Karpas-422 (cell line): Measurements from ENCODE around the gene NOL4L. TPM values are rescaled to one million over a fixed set of nuclear protein-coding genes. Genes with fewer than 3 reads are reported as not detected.
"Not testable (repeated sequence)": the region's sequence is repeated elsewhere in the genome, so short reads cannot be mapped to it uniquely, and the experiment has no call there.

ENCODE experiments used
- DNase-seq: peaks from one replicate; pipeline ENCODE4 v3.0.0-alpha.2; 2015
- H2AFZ ChIP-seq: fragments of 200-600 bp; sonication (generic); 2 replicates; pipeline ENCODE4 v1.6.1; 2014; ENCODE audit warnings: antibody characterized with exemption, low read length, mixed read lengths
- H3K27ac ChIP-seq: fragments of 200-600 bp; sonication (generic); 2 replicates; pipeline ENCODE4 v1.5.1; 2014; ENCODE audit warnings: mild to moderate bottlenecking, low read length, moderate library complexity
- H3K27me3 ChIP-seq: fragments of 200-600 bp; sonication (generic); 2 replicates; pipeline ENCODE4 v1.6.1; 2014; ENCODE audit warnings: low read length, mixed read lengths
- H3K36me3 ChIP-seq: fragments of 200-600 bp; sonication (generic); 2 replicates; pipeline ENCODE4 v1.6.1; 2014; ENCODE audit warnings: low read length, mixed read lengths; ENCODE audit not compliant: insufficient read depth
- H3K4me1 ChIP-seq: fragments of 200-600 bp; sonication (generic); 2 replicates; pipeline ENCODE4 v1.6.1; 2014; ENCODE audit warnings: mild to moderate bottlenecking, low read length, mixed read lengths
- H3K4me2 ChIP-seq: fragments of 200-600 bp; sonication (generic); 2 replicates; pipeline ENCODE4 v1.6.1; 2014; ENCODE audit warnings: low read length, low read depth, mild to moderate bottlenecking; ENCODE audit not compliant: poor library complexity, severe bottlenecking
- H3K4me3 ChIP-seq: fragments of 200-600 bp; sonication (generic); 2 replicates; pipeline ENCODE4 v1.5.1; 2014; ENCODE audit warnings: mild to moderate bottlenecking, antibody characterized with exemption, low read length, mixed read lengths
- H3K79me2 ChIP-seq: fragments of 200-600 bp; sonication (generic); 2 replicates; pipeline ENCODE4 v1.6.1; 2014; ENCODE audit warnings: mild to moderate bottlenecking, low read length, mixed read lengths
- H3K9ac ChIP-seq: fragments of 200-600 bp; sonication (generic); 2 replicates; pipeline ENCODE4 v1.6.0; 2014; ENCODE audit warnings: low read length
- H3K9me2 ChIP-seq: fragments of 200-600 bp; sonication (generic), shearing (Covaris generic); replicated peaks from 2 replicates; pipeline ENCODE4 v1.6.0; 2014; ENCODE audit warnings: mild to moderate bottlenecking, low read length, moderate library complexity; ENCODE audit not compliant: insufficient read depth
- H3K9me3 ChIP-seq: fragments of 300-700, 200-600 bp; sonication (generic); 2 replicates; pipeline ENCODE4 v1.6.1; 2014; ENCODE audit warnings: low read length, mixed read lengths
- H4K20me1 ChIP-seq: fragments of 200-600 bp; sonication (generic); 2 replicates; pipeline ENCODE4 v1.6.1; 2014; ENCODE audit warnings: mild to moderate bottlenecking, antibody characterized with exemption, low read length, low read depth; ENCODE audit not compliant: insufficient read depth
- total RNA-seq: library from RNA; depleted of rRNA; stranded (reverse); fragments of >200 nt; shearing (Covaris generic); gene quantifications from 2 replicates; pipeline ENCODE4 v1.2.3, GENCODE V29; 2014; ENCODE audit warnings: low replicate concordance

The NOL4L gene
- total RNA-seq, 1 experiment from 2014 or later = 1.5 TPM

GRCh38 chr20:32468860-32469259 lies 116.3 kb downstream of the NOL4L start:
- Histone ChIP-seq H3K4me3 (no peak overlapping the region), H3K27ac (no peak overlapping the region), H3K9ac (no peak overlapping the region), H2AFZ (no peak overlapping the region), H3K9me3 (no peaks in the 10 kb centered on the region), H3K36me3 (no peaks in the 10 kb centered on the region), H3K79me2 (no peaks in the 10 kb centered on the region), H3K4me1 (peaks cover 4% of the 10 kb centered on the region; the same call in 1 of the 2 replicates), H3K4me2 (no peak overlapping the region), H3K9me2 (no peaks in the 10 kb centered on the region), H3K27me3 (no peaks in the 10 kb centered on the region), H4K20me1 (no peaks in the 10 kb centered on the region)
- DNase-seq = no peak

GRCh38 chr20:32468313-32468640 lies 116.9 kb downstream of the NOL4L start:
- H3K9me2 ChIP-seq = no peaks in the 10 kb centered on the region
- H3K4me2 ChIP-seq = no peak overlapping the region
- no peak for DNase-seq
- H3K79me2 ChIP-seq = no peaks in the 10 kb centered on the region
- no peaks in the 10 kb centered on the region for H3K36me3 ChIP-seq
- H2AFZ ChIP-seq = no peak overlapping the region
- no peak overlapping the region for H3K9ac ChIP-seq
- no peaks in the 10 kb centered on the region for H3K9me3 ChIP-seq
- H3K4me1 ChIP-seq = peaks cover 4% of the 10 kb centered on the region; the same call in 1 of the 2 replicates
- H3K27me3 ChIP-seq = no peaks in the 10 kb centered on the region
- no peak overlapping the region for H3K27ac ChIP-seq
- no peak overlapping the region for H3K4me3 ChIP-seq
- H4K20me1 ChIP-seq = no peaks in the 10 kb centered on the region

GRCh38 chr20:32467506-32468312 lies 117.4 kb downstream of the NOL4L start:
- Histone ChIP-seq H3K9me2 (no peaks in the 10 kb centered on the region), H3K4me1 (peaks cover 4% of the 10 kb centered on the region; the same call in 1 of the 2 replicates), H3K36me3 (no peaks in the 10 kb centered on the region), H3K79me2 (no peaks in the 10 kb centered on the region), H3K27ac (no peak overlapping the region), H3K4me3 (no peak overlapping the region), H3K4me2 (no peak overlapping the region), H2AFZ (no peak overlapping the region), H4K20me1 (no peaks in the 10 kb centered on the region), H3K9ac (no peak overlapping the region), H3K27me3 (no peaks in the 10 kb centered on the region), H3K9me3 (no peaks in the 10 kb centered on the region)
- no peak for DNase-seq

GRCh38 chr20:32466739-32467505 lies 118.2 kb downstream of the NOL4L start:
- Histone ChIP-seq H3K27ac (no peak overlapping the region), H4K20me1 (no peaks in the 10 kb centered on the region), H3K79me2 (no peaks in the 10 kb centered on the region), H3K9ac (no peak overlapping the region), H3K27me3 (no peaks in the 10 kb centered on the region), H3K9me2 (no peaks in the 10 kb centered on the region), H3K9me3 (no peaks in the 10 kb centered on the region), H2AFZ (no peak overlapping the region), H3K4me1 (peaks cover 4% of the 10 kb centered on the region; the same call in 1 of the 2 replicates), H3K4me2 (no peak overlapping the region), H3K4me3 (no peak overlapping the region), H3K36me3 (no peaks in the 10 kb centered on the region)
- DNase-seq = no peak

- H3K4me3 ChIP-seq, H3K4me2 ChIP-seq, H4K20me1 ChIP-seq, H3K4me1 ChIP-seq, H3K79me2 ChIP-seq, H3K9ac ChIP-seq, DNase-seq, H3K9me3 ChIP-seq, H3K9me2 ChIP-seq, H2AFZ ChIP-seq, H3K27me3 ChIP-seq, H3K36me3 ChIP-seq, H3K27ac ChIP-seq: not testable (repeated sequence)
Observed at GRCh38 chr20:32465901-32466675, 119.0 kb downstream of the NOL4L start.

GRCh38 chr20:32465092-32465900 lies 119.8 kb downstream of the NOL4L start:
- no peaks in the 10 kb centered on the region for H3K36me3 ChIP-seq
- no peaks in the 10 kb centered on the region for H3K9me2 ChIP-seq
- H3K27ac ChIP-seq = no peak overlapping the region
- H2AFZ ChIP-seq = no peak overlapping the region
- H3K27me3 ChIP-seq = no peaks in the 10 kb centered on the region
- no peak overlapping the region for H3K4me2 ChIP-seq
- H3K4me3 ChIP-seq = no peak overlapping the region
- DNase-seq = no peak
- no peaks in the 10 kb centered on the region for H3K9me3 ChIP-seq
- no peaks in the 10 kb centered on the region for H3K79me2 ChIP-seq
- no peaks in the 10 kb centered on the region for H4K20me1 ChIP-seq
- peaks cover 4% of the 10 kb centered on the region; the same call in 1 of the 2 replicates for H3K4me1 ChIP-seq
- no peak overlapping the region for H3K9ac ChIP-seq

GRCh38 chr20:32464401-32465091 lies 120.6 kb downstream of the NOL4L start:
- no peak overlapping the region for H3K9ac ChIP-seq
- no peaks in the 10 kb centered on the region for H3K79me2 ChIP-seq
- H3K4me1 ChIP-seq = peaks cover 4% of the 10 kb centered on the region; the same call in 1 of the 2 replicates
- no peak overlapping the region for H3K4me2 ChIP-seq
- no peak overlapping the region for H3K4me3 ChIP-seq
- no peaks in the 10 kb centered on the region for H4K20me1 ChIP-seq
- no peaks in the 10 kb centered on the region for H3K9me3 ChIP-seq
- H2AFZ ChIP-seq = no peak overlapping the region
- no peaks in the 10 kb centered on the region for H3K27me3 ChIP-seq
- no peak overlapping the region for H3K27ac ChIP-seq
- no peaks in the 10 kb centered on the region for H3K9me2 ChIP-seq
- no peak for DNase-seq
- H3K36me3 ChIP-seq = no peaks in the 10 kb centered on the region
